NCI-H1417 (cell line): ENCODE results near the gene CAPN15.

ENCODE experiments used
- DNase-seq, 3 experiments: peaks; one replicate each; lab custom pipeline; 2025; lab: John Stamatoyannopoulos, UW

The CAPN15 gene

GRCh38 chr16:544517-544916 lies 17.0 kb downstream of the CAPN15 start:
- DNase-seq = no peak

- DNase-seq = peak in 2 of 3 experiments; percentile 10 to 65
Measured at GRCh38 chr16:546909-547770, 19.6 kb downstream of the CAPN15 start.

DNA sequence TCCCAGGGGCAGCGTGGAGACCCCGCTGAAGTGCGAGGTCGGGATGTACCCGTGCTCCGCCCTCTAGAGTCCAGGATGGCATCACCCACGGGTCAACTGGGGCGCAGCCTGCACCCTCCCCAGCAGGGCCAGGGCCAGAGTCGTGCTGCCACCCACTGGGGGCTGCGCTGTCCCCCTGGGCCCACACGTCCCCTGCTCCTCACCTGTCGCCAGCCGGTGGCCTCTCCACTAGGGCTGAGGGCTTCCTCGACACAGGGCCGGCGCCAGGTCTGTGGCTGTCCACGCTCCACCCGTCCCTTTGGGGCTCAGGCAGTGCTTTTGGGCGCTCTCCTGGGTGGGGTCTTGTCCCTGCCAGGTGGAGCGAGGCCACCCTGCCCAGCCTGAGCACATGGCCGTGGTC lies 21.1 kb downstream of the CAPN15 start:
- DNase-seq = no peak

DNA sequence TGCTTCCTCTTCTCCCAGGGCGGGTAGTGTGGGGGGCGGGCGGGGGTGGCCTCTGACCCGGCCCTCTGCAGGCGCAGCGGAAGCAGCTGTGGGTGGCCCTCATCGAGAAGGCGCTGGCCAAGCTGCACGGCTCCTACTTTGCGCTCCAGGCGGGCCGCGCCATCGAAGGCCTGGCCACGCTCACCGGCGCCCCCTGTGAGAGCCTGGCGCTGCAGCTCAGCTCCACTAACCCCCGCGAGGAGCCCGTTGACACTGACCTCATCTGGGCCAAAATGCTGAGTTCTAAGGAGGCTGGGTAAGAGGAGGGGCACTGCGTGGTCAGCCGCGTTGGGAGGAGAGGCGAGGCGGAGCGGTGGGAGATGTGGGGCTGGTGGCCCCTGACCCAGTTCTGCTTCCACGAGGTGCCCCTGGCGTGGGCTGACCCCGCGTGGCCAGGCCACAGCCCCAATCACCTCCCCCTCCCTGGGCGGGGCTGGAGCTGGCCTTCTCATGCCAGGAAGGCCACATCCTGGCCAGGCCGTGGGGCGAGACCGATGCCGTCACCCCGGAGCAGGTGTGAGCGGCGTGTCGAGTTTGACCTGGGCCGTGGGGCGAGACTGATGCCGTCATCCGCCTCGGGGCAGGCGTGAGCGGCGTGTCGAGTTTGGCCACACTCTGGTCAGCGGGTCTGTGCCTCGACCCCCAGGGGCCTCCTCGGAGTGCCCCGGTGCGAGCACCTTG lies 22.2 kb downstream of the CAPN15 start:
- DNase-seq = no peak

GRCh38 chr16:551210-551609 lies 23.7 kb downstream of the CAPN15 start:
- DNase-seq = no peak

GRCh38 chr16:552171-552570 lies 24.7 kb downstream of the CAPN15 start:
- no peak for DNase-seq

DNA sequence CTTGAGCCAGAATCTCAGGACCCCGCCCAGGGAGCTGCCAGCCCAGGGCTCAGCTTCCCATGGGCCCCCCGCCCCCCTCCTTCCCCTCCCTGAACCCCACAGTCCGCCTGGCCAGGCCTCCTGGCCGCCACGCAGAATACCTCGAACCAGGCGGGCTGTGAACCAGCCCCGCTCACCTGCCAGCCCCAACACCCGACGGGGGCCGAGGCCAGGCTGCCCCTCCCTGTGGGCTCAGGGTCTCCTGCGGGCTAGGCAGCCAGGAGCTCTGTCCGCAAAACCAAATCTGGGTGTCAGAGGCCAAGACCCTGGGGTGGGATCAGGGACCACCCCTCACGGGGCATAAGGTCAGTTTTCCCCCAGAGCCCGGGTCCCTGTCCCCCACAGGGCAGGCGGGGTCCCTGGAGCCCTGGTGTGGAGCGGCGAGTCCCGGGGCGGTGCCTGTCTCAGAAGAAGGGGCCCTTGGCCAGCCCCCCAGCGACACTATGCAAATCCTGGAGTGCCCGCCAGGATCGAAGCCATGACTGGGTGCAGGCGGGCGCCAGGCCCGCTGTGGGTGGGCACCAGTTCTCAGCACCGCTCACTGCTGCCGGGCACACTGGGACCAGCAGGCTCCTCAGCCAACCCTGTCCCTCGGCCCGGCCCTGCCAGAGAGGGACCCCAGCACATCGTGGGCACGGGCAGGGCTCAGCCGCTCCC lies 26.2 kb downstream of the CAPN15 start:
- DNase-seq = no peak

- no peak for DNase-seq
Measured at GRCh38 chr16:554297-554621, 26.7 kb downstream of the CAPN15 start.

DNA sequence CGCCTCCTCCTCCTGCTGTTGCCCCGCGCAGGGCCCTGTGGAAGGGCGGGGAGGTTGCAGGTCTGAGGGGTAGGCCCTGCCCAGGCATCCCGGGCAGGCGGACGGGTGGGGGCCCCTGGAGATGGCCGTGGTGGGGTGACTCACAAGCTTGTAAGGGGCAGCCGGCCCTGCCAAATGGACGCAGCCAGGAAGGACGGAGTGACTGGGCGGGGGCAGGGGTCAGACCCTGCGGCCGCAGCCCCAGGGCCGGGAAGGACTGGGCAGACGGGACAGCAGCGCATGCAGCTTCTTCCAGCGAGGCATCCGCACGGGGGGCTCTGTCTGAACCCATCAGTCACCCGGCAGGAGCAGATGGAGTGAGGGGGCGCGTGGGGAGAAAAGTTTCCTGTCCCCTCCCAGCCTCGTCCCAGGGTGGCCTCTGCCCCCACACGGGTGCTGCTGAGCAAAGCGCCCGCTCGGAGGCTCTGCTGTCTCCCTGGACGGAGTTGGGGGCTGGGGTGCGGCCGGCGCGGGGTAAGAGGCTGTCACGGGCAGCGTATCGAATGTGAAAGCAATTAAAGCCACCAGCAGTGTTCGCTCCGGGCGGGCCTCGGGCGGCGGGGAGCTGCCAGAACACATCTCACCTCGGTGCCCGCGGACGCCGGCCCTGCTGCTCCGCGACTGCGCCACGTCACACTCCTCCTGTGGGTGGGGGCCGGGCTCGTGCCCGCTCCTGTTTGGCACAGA lies 27.3 kb downstream of the CAPN15 start:
- no peak for DNase-seq

GRCh38 chr16:555528-556473 lies 28.3 kb downstream of the CAPN15 start:
- DNase-seq = no peak

DNA sequence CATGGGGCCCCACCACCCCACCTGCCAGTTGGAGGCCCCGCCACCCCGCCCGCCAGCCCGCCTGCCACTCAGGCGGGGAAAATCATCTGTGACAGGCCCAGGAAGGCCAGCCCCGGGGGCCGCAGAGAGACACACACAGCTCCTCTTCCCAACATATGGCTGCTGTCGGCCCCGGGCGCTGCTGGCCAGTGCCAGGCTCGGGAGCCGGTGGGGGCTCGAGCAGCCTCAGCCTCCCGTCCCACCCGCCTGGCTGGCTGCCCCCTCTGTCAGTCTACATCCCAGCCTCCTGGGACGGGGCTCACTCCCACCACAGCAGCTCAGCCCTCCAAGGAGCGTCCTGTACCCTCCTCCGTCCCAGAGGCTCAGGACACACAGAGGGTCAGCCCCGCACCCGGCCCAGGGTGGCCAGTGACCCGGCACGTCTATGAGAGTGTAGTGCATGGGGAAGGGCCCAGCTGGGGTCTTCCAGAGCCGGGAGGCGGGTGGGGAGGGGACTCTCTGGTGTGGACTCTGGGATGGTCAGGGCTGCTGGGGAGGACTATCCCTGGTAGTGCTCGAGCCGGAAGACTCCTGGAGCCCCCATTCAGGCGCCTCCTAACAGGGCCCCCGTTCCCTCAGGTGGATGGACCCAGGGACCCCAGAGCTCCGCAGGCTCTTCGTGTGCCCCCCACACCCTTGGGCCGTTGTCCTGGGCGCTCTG lies 29.1 kb downstream of the CAPN15 start:
- DNase-seq = no peak

- DNase-seq = no peak
Measured at GRCh38 chr16:557463-558297, 30.2 kb downstream of the CAPN15 start.

DNA sequence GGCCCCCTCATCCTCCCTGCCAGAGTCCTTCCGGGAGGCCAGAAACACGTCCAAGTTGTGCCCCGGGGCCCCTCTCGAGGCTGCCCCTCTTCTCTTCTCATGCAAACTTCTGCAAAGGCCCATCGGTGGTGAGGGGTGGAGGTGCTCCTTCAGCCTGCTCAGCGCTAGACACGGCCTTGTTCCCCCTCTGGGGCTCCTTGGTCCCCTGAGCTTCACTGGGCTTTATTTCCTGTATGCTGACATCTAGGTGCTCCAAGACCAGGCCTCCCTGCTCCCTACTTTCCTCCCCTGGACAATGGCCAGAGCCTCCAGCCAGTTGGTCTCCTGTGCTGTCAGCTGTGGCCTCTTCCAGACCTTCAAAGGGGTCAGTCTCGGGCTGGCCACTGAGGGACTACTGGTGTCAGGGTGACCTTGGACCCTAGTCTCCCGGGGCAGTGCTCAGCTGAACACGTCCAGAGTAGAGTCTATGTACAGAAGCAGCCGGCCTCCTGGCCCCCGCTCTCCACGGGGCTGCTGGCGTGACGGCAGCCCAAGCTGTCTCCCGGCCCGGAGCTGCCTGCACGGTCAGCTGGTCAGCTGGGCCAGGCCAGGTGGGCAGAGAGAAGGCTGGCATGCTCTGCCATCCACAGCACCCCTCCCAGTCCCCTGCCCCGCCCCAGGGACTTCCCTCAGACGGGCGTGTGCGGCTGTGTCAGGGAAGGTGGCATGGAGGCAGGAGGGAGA lies 30.9 kb downstream of the CAPN15 start:
- DNase-seq = no peak

DNA sequence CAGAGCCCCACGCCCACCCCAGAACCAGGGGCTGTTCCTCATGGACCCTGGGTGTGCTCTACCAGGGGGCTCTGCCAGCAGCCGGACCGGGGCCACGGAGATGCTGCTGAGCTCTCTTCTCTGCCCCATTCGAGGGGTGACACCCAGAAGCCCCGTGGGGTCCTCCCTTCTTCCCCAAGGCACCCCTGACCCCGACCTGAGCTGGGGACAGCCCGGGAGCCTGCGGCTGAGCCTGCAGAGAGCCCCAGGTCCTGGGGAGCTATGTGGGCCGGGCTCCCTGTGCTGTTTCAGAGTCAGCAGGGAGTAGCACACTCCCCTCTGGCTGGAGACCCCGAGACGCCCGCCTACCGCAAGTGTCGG lies 31.5 kb downstream of the CAPN15 start:
- DNase-seq = no peak

- DNase-seq = peak in 1 of 3 experiments; percentile 4
Measured at GRCh38 chr16:559411-560203, 32.1 kb downstream of the CAPN15 start.

- DNase-seq = peak in 1 of 3 experiments; percentile 26
Measured at GRCh38 chr16:560204-560700, 32.7 kb downstream of the CAPN15 start, which contains the start of gene PRR35. TSS of gene PRR35 (plus strand) at chr16:560394. CDS start at chr16:563295, 2,901 bp downstream.

DNA sequence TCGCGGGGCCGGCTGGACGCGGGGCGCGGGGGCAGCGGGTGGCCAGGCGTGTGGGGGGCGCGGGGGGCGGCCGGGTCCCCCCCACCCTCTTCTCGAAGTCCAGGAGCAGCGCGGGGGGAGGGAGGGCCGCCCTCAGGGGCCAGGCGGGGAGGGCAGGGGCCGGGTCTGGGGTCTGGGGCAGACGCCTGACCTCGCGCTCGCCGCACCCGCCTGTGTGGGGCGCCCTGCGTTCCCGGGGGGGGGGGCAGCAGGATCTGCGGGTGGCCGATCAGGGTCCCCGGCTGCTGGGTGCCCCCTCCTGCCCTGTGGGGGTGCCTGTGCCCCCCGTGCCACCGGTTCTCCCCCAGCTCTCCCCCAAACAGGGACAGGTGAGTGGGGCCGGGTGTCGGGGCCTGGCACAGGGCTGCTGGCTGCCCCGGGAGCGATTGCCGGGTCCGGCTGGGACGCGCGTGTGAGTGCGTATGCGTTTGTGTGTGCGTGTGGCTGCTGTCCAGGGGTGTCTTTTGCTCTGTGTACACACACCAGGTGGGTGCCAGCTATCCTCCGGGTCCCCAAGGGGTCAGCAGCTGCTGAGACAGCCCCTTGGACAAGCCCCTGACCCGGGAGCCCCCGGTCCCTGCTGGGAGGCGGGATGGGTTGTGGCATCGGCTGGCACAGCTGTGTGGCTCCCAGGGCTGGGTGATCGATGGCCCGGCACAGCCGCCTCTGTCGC lies 33.3 kb downstream of the CAPN15 start:
- DNase-seq = no peak
